Heart left ventricle (tissue), 16 donors: ENCODE results near the gene GINM1. TPM values are rescaled to one million over a fixed set of nuclear protein-coding genes. Genes with fewer than 3 reads are reported as not detected.

Source experiments
- ATAC-seq, 4 donors: fragments of 200-7000 bp; cut with Tn5 transposase; one replicate each; pipeline ENCODE4 v1.9.1; 2020 to 2022; ENCODE audit warnings: moderate library complexity in 4 of 4, mild to moderate bottlenecking in 3 of 4, moderate number of reproducible peaks in 1 of 4
- DNase-seq, 5 donors: peaks; one replicate each; pipeline ENCODE4 v3.0.0-alpha.2; 2020
- H3K27ac ChIP-seq, 12 donors: fragments of 200-600 bp; sonication (generic) in 4 of 12; one replicate each; pipeline versions ENCODE4 v1.5.0 to v1.8.0; 2016 to 2022; ENCODE audit warnings: mild to moderate bottlenecking in 2 of 12
- H3K27me3 ChIP-seq, 9 donors: fragments of 200-600 bp; sonication (generic) in 2 of 9; one replicate each; pipeline versions ENCODE4 v1.5.1 to v1.8.0; 2016 to 2022; ENCODE audit warnings: mild to moderate bottlenecking in 3 of 9
- H3K36me3 ChIP-seq, 9 donors: fragments of 200-600 bp; sonication (generic) in 2 of 9; one replicate each; pipeline versions ENCODE4 v1.5.0 to v1.8.0; 2018 to 2022; ENCODE audit warnings: mild to moderate bottlenecking in 2 of 9
- H3K4me1 ChIP-seq, 12 donors: fragments of 200-600 bp; sonication (generic) in 4 of 12; one replicate each; pipeline versions ENCODE4 v1.5.0 to v1.8.0; 2016 to 2022; ENCODE audit warnings: mild to moderate bottlenecking in 3 of 12
- H3K4me3 ChIP-seq, 12 donors: fragments of 200-600 bp; sonication (generic) in 4 of 12; one replicate each; pipeline versions ENCODE4 v1.5.0 to v1.8.0; 2017 to 2022; ENCODE audit warnings: mild to moderate bottlenecking in 9 of 12, moderate library complexity in 4 of 12
- H3K9me3 ChIP-seq, 12 donors: fragments of 200-600 bp; sonication (generic) in 4 of 12; one replicate each; pipeline versions ENCODE4 v1.5.0 to v1.8.0; 2016 to 2022; ENCODE audit warnings: mild to moderate bottlenecking in 1 of 12
- POLR2A ChIP-seq, 2 donors: fragments of 450-650 bp; IDR thresholded peaks; one replicate each; pipeline ENCODE4 v1.6.1; 2017; ENCODE audit warnings: antibody characterized with exemption in 2 of 2, mild to moderate bottlenecking in 2 of 2, moderate library complexity in 2 of 2
- WGBS, 4 donors: extraction: QIAGEN DNeasy Blood & Tissue Kit in 2 of 4; methylation state at CpG; one replicate each; pipeline versions ENCODE4 v1.1.5 to v1.1.7; 2013 to 2018; 5-methylcytosine and 5-hydroxymethylcytosine counted together
- intact Hi-C, 10 donors: fragments of 100-400 bp; cut with DNase I; formaldehyde crosslinking; loops; one replicate each; pipeline versions ENCODE4 v1.11.1 to v1.14.2; 2022
- polyA plus RNA-seq, 2 donors: library from polyadenylated mRNA; stranded (reverse); fragments of 200-250 nt; gene quantifications; one replicate each; pipeline ENCODE4 v1.2.3, GENCODE V29; 2013
- total RNA-seq, 9 donors: library from RNA; depleted of rRNA in 2 of 9; stranded (reverse); fragments of >200 nt in 2 of 9; fragmentation: NEBNext Ultra II Directional in 3 of 9; extraction: Animal tissue kit (Norgen Biotek cat#: 25700) in 3 of 9; gene quantifications; one replicate each; pipeline versions ENCODE4 v1.1.0 to v1.2.4, GENCODE V29; 2016 to 2023
- TF ChIP-seq, protein P1 (sequence below), 12 donors: fragments of 200-600 bp; sonication (generic) in 4 of 12; IDR thresholded peaks; one replicate each; pipeline versions ENCODE4 v1.5.0 to v1.8.0; 2018 to 2022; ENCODE audit warnings: antibody characterized with exemption in 12 of 12, mild to moderate bottlenecking in 5 of 12
- donor health status: ischemic (EF 13 %, LVEDD 7.1; RV severe dilation, severe dysfunction).
- donor health status: healthy with polysubstance abuse.
- donor health status: DM: no; HTN: yes; CAD: no.
- donor health status: DM: no; HTN: no; CAD: no.
- donor health status: ischemic (EF 25% LVEDD 6.9; RV normal size, moderate dysfunction).
- donor health status: ischemic (EF 25% LVEDD 5.7; RV mildly dilated, moderate dysfunction).
- donor health status: healthy.
- donor health status: DM: yes; HTN: yes; CAD: no.
- donor health status: ischemic (EF 35%, LVEDD 5.7; RV mildly dilated, moderate dysfunction).
- donor health status: nonischemic (EF 11% LVEDD 7.7; RV severe dilation, severe dysfunction).
- donor health status: DM: yes; HTN: yes; CAD: no.
- donor health status: PGD.
- donor health status: ischemic (EF 29% LVEDD 5.4; RV normal size, mild dysfunction).
- donor health status: nonischemic (EF 23%, LVEDD 6.1; RV moderate dilation, normal function).

Gene GINM1
- total and polyA plus RNA-seq, 11 donors, result 25.3 to 60.5 (median 48.5) TPM

DNA sequence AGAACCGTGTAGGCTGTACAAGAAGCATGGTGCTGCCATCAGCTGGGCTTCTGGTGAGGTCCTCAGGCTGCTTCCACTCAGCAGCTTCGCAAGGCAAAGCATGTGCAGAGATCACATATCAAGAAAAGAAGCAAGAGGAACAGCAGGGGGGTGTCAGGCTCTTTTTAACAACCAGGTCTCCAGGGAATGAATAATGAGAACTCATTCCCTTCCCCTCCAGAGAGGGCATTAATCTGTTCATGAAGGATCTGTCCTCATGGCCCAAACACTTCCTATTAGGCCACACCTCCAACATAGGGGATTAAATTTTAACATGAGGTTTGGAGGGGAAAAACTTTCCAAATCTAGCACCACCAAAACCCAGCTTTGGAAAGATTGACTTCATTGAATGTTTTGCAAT is 20.0 kb downstream of the GINM1 start:
- WGBS, 4 donors, result 92 to 98% (median 97%) methylated on average over 2 of the region's 2 CpGs
- peaks cover 0 to 100% (median 79%) of the 10 kb centered on the region in 9 donors for H3K36me3 ChIP-seq
- no peaks in the 10 kb centered on the region for H3K9me3 ChIP-seq
- intact Hi-C loops, result no loop called here
- H3K27ac ChIP-seq, result no peak overlapping the region
- no peak for DNase-seq
- no peaks in the 10 kb centered on the region for H3K4me1 ChIP-seq
- TF ChIP-seq POLR2A (IDR thresholded peaks at IDR 0.05), result no peak
- TF ChIP-seq, protein P1, sequence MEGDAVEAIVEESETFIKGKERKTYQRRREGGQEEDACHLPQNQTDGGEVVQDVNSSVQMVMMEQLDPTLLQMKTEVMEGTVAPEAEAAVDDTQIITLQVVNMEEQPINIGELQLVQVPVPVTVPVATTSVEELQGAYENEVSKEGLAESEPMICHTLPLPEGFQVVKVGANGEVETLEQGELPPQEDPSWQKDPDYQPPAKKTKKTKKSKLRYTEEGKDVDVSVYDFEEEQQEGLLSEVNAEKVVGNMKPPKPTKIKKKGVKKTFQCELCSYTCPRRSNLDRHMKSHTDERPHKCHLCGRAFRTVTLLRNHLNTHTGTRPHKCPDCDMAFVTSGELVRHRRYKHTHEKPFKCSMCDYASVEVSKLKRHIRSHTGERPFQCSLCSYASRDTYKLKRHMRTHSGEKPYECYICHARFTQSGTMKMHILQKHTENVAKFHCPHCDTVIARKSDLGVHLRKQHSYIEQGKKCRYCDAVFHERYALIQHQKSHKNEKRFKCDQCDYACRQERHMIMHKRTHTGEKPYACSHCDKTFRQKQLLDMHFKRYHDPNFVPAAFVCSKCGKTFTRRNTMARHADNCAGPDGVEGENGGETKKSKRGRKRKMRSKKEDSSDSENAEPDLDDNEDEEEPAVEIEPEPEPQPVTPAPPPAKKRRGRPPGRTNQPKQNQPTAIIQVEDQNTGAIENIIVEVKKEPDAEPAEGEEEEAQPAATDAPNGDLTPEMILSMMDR (IDR thresholded peaks at IDR 0.05), result no peak
- H3K27me3 ChIP-seq, result no peaks in the 10 kb centered on the region
- H3K4me3 ChIP-seq, result no peak overlapping the region
- no peak for ATAC-seq

DNA sequence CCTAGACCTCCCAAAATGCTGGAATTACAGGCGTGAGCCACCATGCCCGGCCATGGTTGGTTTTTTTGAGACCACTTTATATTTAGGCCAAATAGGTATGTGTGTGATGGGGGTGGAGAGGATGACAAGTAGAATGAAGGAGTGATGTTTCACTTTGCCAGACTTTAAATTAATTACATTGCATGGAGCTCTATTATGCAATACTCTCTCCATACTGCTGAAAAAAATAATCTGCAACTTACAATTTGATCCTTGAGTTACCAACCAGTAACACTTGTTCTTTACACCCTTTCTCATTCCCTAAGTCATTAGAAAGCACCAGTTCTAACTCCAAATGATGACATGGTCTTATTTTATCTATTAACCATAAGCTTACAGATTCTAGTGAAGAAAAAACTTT is 26.8 kb downstream of the GINM1 start:
- Histone ChIP-seq H3K27me3 (no peaks in the 10 kb centered on the region), H3K27ac (no peak overlapping the region), H3K9me3 (no peaks in the 10 kb centered on the region), H3K36me3 (peaks cover 0 to 100% (median 82%) of the 10 kb centered on the region in 9 donors), H3K4me3 (no peak overlapping the region), H3K4me1 (no peaks in the 10 kb centered on the region)
- TF ChIP-seq, protein P1 (IDR thresholded peaks at IDR 0.05), result no peak
- TF ChIP-seq POLR2A (IDR thresholded peaks at IDR 0.05), result no peak
- WGBS, 4 donors, result 93 to 99% (median 96%) methylated on average over 2 of the region's 2 CpGs
- ATAC-seq (no peak), DNase-seq (no peak)
- intact Hi-C loops, result no loop called here

DNA sequence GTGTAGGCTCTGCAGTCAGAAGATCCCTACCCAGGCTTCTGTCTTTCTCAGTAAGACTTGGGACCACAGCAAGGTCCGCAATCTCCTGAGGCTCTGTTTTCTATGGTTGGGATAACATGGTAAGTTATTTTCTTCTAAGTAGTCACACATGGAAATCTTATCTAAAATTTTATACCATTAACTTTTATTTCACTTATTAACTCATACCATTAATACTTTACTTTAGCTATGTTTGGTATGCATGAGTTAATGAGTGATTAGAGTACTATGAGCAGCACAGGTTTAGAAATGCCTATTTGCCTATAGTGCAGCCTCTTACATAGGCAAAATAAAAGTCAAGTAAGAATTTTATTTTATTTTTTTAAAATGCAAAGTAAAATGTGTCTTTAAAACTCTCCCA is 27.2 kb downstream of the GINM1 start:
- Histone ChIP-seq H3K4me1 (no peaks in the 10 kb centered on the region), H3K27me3 (no peaks in the 10 kb centered on the region), H3K4me3 (no peak overlapping the region), H3K9me3 (no peaks in the 10 kb centered on the region), H3K27ac (no peak overlapping the region), H3K36me3 (peaks cover 0 to 100% (median 86%) of the 10 kb centered on the region in 9 donors)
- intact Hi-C loops, result no loop called here
- DNase-seq (no peak), ATAC-seq (no peak)
- WGBS, 4 donors, result 97 to 100% (median 100%) methylated on average over 1 of the region's 1 CpG
- TF ChIP-seq, protein P1 (IDR thresholded peaks at IDR 0.05), result no peak
- TF ChIP-seq POLR2A (IDR thresholded peaks at IDR 0.05), result no peak

DNA sequence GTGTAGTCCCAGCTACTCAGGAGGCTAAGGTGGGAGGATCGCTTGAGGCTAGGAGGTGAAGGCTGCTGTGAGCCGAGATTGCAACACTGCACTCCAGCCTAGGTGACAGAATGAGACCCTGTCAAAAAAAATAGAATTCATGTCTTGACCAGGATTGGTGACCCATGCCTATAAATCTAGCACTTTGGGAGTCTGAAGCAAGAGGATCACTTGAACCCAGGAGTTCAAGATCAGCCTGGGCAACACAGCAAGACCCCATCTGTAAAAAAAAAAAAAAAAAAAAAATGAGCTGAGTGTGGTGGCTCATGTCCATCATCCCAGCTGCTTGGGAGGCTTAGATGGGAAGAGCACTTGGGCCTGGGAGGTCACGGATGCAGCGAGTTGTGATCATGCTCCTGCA is 34.3 kb downstream of the GINM1 start:
- TF ChIP-seq, protein P1 (IDR thresholded peaks at IDR 0.05), result no peak
- no peak for TF ChIP-seq POLR2A (IDR thresholded peaks at IDR 0.05)
- no peak overlapping the region for H3K27ac ChIP-seq
- intact Hi-C loops, result no loop called here
- no peaks in the 10 kb centered on the region for H3K9me3 ChIP-seq
- peaks cover 0 to 84% (median 70%) of the 10 kb centered on the region in 9 donors for H3K36me3 ChIP-seq
- no peak for ATAC-seq
- WGBS, 4 donors, result 96 to 99% (median 99%) methylated on average over 4 of the region's 4 CpGs
- H3K4me3 ChIP-seq, result no peak overlapping the region
- no peaks in the 10 kb centered on the region for H3K4me1 ChIP-seq
- DNase-seq, result no peak
- no peaks in the 10 kb centered on the region for H3K27me3 ChIP-seq
